ENCODE data around the gene CES5A. TPM values are rescaled to one million over a fixed set of nuclear protein-coding genes. Genes with fewer than 3 reads are reported as not detected.
"Not testable (repeated sequence)": the region's sequence is repeated elsewhere in the genome, so short reads cannot be mapped to it uniquely, and the experiment has no call there.

CES5A gene, protein sequence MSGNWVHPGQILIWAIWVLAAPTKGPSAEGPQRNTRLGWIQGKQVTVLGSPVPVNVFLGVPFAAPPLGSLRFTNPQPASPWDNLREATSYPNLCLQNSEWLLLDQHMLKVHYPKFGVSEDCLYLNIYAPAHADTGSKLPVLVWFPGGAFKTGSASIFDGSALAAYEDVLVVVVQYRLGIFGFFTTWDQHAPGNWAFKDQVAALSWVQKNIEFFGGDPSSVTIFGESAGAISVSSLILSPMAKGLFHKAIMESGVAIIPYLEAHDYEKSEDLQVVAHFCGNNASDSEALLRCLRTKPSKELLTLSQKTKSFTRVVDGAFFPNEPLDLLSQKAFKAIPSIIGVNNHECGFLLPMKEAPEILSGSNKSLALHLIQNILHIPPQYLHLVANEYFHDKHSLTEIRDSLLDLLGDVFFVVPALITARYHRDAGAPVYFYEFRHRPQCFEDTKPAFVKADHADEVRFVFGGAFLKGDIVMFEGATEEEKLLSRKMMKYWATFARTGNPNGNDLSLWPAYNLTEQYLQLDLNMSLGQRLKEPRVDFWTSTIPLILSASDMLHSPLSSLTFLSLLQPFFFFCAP
- not detected for polyA plus RNA-seq (2012; ENCODE audit: insufficient read depth, insufficient read length)

DNA sequence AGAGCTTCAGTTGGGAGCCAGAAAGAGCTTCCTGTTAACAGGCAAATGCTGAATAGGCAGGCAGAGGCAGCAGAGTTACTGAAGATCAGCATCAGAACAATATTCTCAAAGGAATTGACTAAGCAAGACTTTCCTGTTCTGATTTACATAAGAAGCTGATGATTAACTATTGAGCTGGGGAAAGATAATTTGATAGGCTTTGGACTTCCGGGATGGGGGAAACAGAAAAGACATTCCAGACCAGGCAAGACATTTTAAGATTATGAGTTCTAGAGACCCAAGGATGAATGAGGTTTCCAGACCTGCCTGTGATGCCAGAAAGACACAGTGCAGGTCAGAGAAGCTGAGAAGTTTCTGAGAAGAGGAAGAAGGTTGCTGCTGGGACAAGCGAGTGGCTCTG is at the start of gene CES5A:
Gene CES5A (minus strand): TSS at position 101 of the 400 bp plus-strand sequence. CDS start 152 bp downstream, outside the sequence.
- DNase-seq (ENCODE audit: low read depth, low spot score), result no peak

DNA sequence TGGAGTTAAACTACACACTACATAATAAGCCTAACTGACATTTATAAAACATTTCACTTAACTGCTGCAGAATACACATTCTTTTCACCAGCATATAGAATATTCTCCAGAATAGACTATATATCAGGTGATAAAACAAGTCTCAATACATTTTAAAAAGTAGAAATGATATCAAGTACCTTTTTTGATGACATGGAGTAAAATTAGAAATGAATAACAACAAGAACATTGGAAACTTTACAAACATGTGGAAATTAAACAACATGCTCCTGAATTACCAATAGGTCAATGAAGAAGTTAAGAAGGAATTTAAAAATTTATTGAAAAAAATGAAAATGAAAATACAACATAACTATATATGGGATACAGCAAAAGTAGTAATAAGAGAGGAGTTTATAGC is 47.5 kb upstream of the CES5A start:
- DNase-seq (ENCODE audit: low read depth, low spot score), result no peak
- H3K4me3 ChIP-seq (ENCODE audit: low read length), result no peak overlapping the region

More for the DNA sequence above, at the start of gene CES5A:
- no peak within 1 kb of the TSS for H3K4me3 ChIP-seq (ENCODE audit: low read length)

DNA sequence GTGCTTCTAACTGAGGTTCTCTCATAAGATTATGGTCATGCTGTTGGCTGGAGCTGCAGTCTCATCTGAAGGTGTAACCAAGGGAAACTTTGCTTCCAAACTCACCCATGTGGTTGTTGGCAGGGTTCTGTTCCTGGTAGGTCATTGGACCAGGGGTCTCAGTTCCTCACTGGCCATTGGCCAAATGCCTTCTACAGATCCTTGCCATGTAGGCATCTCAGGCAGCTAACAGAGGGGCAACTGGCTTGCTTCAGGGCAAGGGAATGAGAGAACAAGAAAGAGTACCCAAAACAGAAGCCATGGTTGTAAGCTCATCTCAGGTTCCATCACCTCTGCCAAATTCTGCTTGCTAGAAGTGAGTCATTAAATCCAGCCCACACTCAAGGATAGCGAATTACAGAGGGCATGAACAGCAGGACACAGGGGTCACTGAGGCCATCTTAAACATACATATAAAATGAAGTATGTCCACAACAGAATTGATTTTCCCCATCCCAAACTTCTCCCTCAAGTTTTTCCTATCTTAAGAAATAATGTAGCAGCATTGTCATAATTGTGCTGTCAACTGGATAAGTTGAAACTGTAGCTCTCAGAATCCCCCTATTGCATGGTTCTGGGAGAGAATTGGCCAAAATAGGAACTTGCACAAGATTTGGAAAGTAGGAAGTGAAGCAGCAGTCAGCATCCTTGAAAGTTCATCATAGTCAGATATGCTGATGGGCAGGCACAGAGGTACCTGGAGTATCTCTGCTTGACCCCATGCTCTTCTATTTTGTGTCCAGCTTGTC is 42.4 kb upstream of the CES5A start:
- DNase-seq (ENCODE audit: low read depth, low spot score), result no peak
- H3K4me3 ChIP-seq (ENCODE audit: low read length), result no peak overlapping the region

DNA sequence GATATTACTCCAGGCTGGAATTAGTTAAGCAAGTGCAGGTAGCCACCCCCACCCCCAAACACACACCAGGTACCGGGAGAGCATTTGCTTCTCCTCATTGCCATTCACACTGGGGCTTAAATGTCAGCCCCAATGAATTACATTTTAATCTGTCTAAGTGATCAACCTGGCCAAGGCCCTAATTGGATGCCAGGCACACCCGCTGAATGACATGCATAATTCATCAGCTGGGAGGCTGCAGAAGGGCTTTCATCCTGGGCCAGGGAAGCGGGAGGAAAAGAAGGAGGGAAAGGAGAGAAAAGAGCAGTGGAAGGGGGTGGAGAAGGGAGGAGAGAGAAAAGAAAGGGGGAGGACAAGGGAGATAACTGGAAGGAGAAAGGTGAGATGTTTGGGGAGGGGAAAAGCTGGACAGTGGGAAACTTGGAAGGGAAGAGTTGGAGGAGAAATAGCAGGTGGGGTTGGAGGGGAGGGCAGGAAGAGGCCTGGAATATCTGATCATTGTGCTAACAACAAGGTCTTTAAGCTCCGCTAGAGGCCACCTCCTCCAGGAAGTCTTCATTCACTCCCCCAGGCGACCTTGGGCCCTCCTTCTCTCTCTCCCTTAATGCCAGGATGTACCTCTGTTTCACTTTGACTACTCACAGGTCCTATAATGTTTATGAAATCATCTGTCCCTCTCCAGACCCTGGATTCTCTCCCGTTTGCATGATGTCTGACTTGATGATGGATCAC is 40.1 kb upstream of the CES5A start:
- no peak for DNase-seq (ENCODE audit: low read depth, low spot score)
- H3K4me3 ChIP-seq (ENCODE audit: low read length), result no peak overlapping the region

DNA sequence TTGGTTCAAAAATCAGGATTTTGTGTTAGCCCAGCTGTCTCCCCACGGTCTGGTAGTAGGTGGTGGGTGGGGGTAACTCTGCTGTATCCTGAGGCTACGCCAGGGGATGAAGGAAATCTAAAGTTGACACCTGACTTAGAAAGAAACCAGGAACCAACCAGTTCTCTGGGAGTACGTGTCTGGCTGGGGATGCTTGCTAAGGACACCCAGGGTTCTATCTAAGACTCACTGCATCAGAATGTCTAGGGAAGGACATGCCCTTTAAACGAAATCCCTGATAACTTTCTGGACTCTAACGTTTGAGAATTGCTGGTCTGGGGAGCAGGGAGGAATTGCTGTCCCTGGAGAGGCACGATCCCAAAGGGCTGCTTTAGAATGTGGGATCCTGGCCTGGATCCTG is 39.2 kb upstream of the CES5A start:
- H3K4me3 ChIP-seq (ENCODE audit: low read length), result no peak overlapping the region
- DNase-seq (ENCODE audit: low read depth, low spot score), result no peak

DNA sequence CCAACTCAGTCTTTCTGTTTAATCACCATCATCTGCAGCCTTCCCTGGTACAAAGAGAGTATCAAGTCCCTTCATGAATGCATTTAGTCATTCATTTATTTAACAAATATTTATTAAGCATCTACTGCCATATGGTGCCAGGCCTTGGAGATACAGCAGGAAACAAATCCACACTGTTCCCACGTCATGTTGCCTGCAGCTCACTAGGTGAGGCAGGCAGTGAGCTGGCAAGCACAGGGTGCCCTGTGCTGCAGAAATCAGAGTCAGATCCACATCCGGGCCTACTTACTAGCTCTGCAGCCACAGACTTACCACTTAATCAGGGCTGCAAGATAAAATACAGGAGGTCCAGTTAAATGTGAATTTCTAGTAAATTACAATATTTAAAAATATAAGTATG is 38.5 kb upstream of the CES5A start:
- H3K4me3 ChIP-seq (ENCODE audit: low read length), result no peak overlapping the region
- no peak for DNase-seq (ENCODE audit: low read depth, low spot score)

DNA sequence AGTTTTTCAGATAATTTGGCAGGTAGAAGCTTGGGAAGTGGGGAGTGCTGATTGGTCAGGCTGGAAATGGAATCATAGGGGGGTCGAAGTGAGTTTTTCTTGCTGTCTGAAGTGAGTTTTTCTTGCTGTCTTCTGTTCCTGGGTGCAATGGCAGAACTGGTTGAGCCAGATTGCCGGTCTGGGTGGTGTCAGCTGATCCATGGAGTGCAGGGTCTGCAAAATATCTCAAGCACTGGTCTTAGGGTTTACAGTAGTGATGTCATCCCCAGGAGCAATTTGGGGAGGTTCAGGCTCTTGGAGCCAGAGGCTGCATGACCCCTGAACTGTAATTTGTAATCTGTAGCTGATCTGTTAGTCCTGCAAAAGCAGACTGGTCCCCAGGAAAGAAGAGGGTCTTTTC is 37.9 kb upstream of the CES5A start:
- DNase-seq (ENCODE audit: low read depth, low spot score); H3K4me3 ChIP-seq (ENCODE audit: low read length): not testable (repeated sequence)

DNA sequence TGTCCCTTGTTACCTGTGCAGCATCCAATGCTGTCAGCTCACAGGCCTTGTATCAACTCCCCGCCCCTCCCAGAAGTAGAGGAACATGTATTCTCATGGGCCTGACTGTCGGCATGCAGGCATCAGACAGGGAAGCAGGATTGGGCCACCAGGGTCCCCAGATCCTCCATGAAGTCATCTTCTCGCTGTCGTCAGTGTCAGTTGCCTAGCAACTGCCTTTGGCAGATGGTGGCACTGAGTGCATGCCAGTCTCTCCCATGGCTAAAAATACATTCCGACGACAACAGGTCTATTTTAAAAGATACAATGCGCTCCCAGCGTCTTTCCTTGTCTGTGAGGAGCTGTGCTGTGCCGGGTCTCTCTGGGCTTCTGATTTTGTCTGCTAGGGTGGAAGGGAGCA is 36.8 kb upstream of the CES5A start:
- H3K4me3 ChIP-seq (ENCODE audit: low read length), result no peak overlapping the region
- no peak for DNase-seq (ENCODE audit: low read depth, low spot score)

DNA sequence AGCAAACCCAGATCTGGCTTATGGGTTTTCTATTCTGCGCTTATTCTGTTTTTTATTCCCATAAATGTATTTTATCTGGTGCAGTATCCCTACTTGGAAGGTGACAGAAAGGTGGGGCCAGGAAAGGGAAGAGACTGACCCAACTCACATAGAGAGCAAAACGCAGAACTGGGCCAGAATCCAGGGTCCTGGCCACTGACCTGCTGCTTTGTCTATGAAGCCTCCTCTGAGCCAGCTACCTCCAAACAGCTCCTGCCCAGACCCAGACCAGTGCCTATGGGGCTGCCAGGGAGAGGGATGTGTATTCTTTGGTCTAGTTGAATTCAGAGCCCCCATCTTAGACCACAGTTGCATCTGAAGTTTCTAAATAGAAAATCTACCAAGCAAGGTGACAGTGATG is 36.4 kb upstream of the CES5A start:
- DNase-seq (ENCODE audit: low read depth, low spot score), result no peak
- H3K4me3 ChIP-seq (ENCODE audit: low read length), result no peak overlapping the region

DNA sequence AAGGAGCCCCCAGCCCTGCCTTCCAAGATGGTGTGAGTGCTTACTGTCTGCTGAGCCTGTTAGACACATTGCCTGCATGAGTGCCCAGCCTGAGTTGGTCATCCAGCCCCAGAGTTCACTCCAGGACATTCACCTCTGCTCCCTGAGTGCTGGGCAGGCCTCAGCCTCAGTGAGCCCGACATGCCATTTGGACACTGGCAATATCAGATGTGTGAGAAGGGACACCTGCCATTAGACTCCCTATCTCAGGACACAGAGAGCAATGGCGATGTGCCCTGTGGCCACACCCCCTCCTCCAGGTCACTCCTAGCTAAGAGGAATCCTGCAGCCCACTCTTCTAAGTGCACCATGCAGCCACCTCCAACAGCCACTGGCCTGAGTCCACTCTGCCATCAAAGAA is 34.7 kb upstream of the CES5A start:
- no peak overlapping the region for H3K4me3 ChIP-seq (ENCODE audit: low read length)
- DNase-seq (ENCODE audit: low read depth, low spot score), result no peak

DNA sequence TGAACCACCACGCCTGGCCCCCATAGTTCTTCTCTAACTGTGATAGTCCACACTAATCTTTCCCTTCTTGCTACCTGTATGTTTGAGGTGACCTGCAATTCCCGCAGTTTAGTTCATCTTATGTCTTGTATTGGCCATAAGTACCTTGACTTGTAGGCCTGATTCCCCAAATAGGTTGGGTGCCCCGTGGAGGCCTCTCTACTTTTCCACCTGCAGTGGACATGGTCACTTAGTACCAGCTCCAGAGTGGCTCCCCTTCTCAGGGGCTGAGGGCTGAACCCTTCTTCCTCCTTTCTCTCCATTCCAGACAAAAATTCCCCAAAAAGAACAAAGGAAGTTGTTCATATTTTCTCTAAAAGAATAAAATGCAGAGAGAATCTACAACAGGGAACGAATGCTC is 33.5 kb upstream of the CES5A start:
- H3K4me3 ChIP-seq (ENCODE audit: low read length), result no peak overlapping the region
- no peak for DNase-seq (ENCODE audit: low read depth, low spot score)

DNA sequence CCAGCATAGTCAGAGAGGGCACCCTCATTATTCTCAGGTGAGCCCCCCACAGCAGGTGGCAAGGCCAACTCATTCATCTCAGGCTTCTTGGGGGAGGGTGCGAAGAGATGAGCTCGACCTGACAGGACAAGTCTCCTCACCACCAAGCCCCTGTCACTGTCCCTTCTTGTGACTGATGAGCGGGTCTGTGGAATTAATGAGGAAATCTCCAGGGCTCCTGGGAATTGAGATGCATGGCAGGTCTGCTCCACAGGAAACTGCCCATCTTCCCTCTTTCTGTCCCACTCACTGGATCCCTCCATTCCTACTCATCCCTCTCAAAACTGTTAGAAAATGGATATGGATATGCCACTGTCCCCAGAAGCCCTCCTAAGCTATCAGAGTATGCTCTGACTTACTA is 32.5 kb upstream of the CES5A start:
- H3K4me3 ChIP-seq (ENCODE audit: low read length), result no peak overlapping the region
- DNase-seq (ENCODE audit: low read depth, low spot score), result no peak

DNA sequence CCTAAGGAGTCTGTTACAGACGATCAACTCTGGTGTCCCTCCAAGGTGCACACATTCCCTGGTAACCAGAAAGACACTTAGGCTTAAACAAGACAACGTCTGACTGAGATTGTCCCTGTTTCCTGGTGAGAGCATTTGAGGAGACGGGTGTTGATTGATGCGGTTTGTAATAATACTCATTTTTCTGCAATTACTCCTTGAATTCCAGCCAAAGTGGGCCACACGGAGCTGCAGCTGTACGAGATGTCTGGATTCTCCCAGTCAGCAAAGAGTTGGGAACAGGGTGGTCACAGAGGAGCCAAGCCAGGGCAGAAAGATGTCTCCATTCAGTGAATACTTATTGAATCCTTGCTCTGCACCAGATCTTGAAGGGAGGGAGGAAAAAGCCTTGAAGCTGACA is 30.9 kb upstream of the CES5A start:
- H3K4me3 ChIP-seq (ENCODE audit: low read length), result no peak overlapping the region

DNA sequence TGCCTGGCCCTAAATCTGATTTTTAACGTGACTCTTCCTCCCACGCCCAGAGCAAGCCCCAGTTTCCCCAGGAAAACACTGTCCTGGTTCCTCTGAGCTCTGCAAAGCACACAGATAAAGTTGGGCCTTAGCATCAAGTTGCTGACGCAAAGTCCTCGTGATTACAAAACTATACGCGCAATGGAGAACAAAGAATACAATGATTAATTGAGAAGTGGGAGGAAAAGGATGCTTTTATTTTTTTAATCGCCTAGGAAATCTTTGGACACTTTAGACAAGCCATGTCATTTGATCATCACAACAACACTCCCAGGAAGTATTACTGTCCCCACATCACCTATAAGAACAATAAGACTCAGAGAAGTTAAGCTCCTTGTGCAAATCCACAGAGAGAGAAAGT is 30.5 kb upstream of the CES5A start:
- no peak overlapping the region for H3K4me3 ChIP-seq (ENCODE audit: low read length)
- DNase-seq (ENCODE audit: low read depth, low spot score), result no peak

More for the DNA sequence above, 30.9 kb upstream of the CES5A start:
- no peak for DNase-seq (ENCODE audit: low read depth, low spot score)

DNA sequence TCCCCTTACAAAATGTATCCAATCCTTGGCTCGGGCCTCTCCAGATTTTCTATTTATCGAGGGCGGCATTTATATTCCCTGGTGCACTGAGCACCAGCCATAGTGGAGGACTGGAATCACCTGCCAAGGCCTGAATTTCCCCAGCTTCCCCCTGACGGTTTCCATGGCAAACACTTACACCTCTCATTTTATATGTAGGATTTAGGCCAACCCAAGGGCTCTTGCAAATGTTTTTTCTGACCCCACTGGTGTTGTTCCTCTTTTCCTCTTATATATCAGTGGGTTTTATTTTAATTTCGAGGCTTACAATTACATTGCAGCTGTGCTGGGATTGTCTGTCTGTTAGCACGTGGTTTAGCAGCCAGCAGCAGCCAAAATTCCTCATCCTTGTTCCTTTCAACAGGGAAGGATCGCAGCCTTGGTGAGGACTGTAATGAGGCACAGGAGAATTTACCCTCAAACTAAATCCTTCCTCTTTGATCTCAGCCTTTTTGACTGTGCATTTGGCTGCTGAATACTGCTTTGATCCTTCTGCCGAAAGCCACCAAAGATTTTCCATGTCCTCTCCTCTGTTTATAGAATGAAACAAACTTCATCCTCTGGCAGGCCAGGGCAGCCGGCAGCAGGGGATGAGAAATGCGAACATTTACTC is 26.5 kb upstream of the CES5A start:
- no peak overlapping the region for H3K4me3 ChIP-seq (ENCODE audit: low read length)
- no peak for DNase-seq (ENCODE audit: low read depth, low spot score)

DNA sequence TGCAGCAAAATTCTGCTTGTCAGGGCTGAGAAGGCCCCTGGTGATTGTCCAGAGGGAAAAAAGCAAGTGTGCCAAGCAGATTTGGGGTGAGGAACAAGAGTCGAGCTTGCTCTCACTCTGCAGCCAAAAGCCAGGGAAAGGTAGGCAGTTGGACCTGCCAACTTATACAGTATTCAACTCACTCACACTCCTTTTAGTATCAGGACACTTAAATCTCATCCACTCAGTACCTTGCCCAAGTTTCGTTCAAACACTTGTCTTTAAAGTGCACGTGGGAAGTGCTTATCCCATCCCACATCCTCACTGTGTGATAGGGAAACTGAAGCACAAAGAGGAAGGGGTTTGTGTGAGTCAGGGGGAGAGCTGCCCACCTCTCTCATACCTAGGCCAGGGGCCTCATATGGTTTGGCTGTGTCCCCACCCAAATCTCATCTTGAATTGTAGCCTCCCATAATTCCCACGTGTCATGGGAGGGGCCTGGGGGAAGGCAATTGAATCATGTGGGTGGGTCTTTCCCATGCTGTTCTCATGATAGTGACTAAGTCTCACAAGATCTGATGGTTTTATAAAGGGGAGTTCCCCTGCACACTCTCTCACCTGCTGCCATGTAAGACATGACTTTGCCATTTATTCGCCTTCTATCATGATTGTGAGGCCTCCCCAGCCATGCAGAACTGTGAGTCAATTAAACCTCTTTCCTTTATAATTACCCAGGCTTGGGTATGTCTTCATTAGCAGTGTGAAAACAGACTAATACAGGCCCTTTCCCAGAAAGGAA is 25.6 kb upstream of the CES5A start:
- H3K4me3 ChIP-seq (ENCODE audit: low read length), result no peak overlapping the region
- DNase-seq (ENCODE audit: low read depth, low spot score), result no peak

DNA sequence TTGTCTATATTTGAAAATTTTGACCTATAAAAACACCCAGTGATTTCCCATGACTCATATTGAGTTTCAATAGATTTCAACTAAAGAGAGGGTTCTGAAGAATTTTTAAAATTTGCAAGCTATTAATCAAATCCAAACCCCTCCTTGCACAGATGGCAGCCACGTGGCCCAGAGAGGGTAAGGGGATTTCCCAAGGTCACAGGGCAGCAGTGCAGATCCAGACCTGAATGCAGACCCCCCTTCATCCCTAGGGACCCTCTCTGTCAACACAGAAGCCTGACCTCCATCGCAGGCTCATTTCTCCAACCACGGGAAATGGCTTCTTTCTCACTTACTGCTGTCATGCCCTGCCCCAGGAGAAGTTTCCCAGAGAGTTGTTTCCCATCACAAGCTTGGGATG is 24.7 kb upstream of the CES5A start:
- H3K4me3 ChIP-seq (ENCODE audit: low read length), result no peak overlapping the region
- DNase-seq (ENCODE audit: low read depth, low spot score), result no peak

DNA sequence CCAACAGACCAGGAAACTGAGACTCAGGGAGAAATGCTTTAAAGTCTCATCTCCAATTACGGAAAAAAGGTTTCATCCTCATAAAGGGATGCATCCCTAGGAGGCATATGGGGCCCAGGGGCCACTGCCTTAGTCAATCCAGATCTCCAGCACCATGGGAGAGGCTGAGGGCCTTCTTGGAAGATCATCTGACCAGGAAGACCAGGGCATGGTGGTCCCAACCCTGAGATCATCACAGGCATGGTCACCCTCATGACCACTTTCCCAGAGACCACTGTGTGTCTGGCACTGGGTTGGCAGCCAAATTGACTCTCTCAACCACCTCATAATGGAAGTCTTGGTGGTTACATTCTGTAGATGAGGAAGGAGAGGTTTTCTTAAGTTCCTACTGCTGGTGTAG is 23.4 kb upstream of the CES5A start:
- no peak for DNase-seq (ENCODE audit: low read depth, low spot score)
- H3K4me3 ChIP-seq (ENCODE audit: low read length), result no peak overlapping the region

Measured in Jurkat, Clone E6-1 (cell line).